Testis (tissue), 2 donors: Measurements from ENCODE around the gene TLX2.

Experiments
- POLR2A ChIP-seq: fragments of 450-650 bp; IDR thresholded peaks from one replicate; pipeline ENCODE4 v1.6.1; 2017; ENCODE audit warnings: antibody characterized with exemption, mild to moderate bottlenecking, moderate library complexity
- TF ChIP-seq, protein P1 (sequence below), 3 experiments: fragments of 450-650 bp in 2 of 3; fragments of 200-600 bp in 1 of 3; sonication (generic) in 1 of 3; IDR thresholded peaks; one replicate each; pipeline ENCODE4 v1.5.1; 2016 to 2019; ENCODE audit warnings: antibody characterized with exemption in 3 of 3, mild to moderate bottlenecking in 2 of 3, moderate library complexity in 1 of 3

- TF ChIP-seq, protein P1, sequence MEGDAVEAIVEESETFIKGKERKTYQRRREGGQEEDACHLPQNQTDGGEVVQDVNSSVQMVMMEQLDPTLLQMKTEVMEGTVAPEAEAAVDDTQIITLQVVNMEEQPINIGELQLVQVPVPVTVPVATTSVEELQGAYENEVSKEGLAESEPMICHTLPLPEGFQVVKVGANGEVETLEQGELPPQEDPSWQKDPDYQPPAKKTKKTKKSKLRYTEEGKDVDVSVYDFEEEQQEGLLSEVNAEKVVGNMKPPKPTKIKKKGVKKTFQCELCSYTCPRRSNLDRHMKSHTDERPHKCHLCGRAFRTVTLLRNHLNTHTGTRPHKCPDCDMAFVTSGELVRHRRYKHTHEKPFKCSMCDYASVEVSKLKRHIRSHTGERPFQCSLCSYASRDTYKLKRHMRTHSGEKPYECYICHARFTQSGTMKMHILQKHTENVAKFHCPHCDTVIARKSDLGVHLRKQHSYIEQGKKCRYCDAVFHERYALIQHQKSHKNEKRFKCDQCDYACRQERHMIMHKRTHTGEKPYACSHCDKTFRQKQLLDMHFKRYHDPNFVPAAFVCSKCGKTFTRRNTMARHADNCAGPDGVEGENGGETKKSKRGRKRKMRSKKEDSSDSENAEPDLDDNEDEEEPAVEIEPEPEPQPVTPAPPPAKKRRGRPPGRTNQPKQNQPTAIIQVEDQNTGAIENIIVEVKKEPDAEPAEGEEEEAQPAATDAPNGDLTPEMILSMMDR (IDR thresholded peaks at IDR 0.05) = no peak
- TF ChIP-seq POLR2A = no peak
Observed at GRCh38 chr2:74499940-74500577, 14.2 kb upstream of the TLX2 start.
